HCT116 (cell line): ENCODE results near the gene ZBTB16. TPM values are rescaled to one million over a fixed set of nuclear protein-coding genes. Genes with fewer than 3 reads are reported as not detected.

Experiments
- ATAC-seq: fragments of 200-7000 bp; cut with Tn5 transposase; 2 replicates; pipeline ENCODE4 v1.9.1; 2020; ENCODE audit warnings: mild to moderate bottlenecking, moderate library complexity
- BruUV-seq: library from RNA; stranded (reverse); fragments of 400-500 nt; replicated peaks from 2 replicates; lab custom pipeline; 2021; lab: Mats Ljungman, UMichigan
- CTCF ChIA-PET: fragments of 300-600 bp; sonication (Branson Sonifier 250); formaldehyde crosslinking; loops from one replicate; lab custom pipeline; 2021; ENCODE audit warnings: antibody characterized with exemption; lab: Charles Lee
- POLR2A ChIA-PET: fragments of 300-600, 350-600 bp; sonication (Branson Sonifier 250); formaldehyde crosslinking; loops from one replicate; lab custom pipeline; 2021; ENCODE audit warnings: antibody characterized with exemption; lab: Charles Lee
- RAD21 ChIA-PET, 2 experiments: fragments of 300-600 bp; sonication (Branson Sonifier 250); formaldehyde crosslinking; loops; one replicate each; lab custom pipeline; 2023; ENCODE audit warnings: low total read pairs in 2 of 2; ENCODE audit not compliant: uncharacterized antibody in 2 of 2, unreplicated experiment in 2 of 2, low non-redundant PET in 1 of 2; lab: Charles Lee
- DNase-seq: peaks from one replicate; pipeline ENCODE4 v3.0.0-alpha.2; 2010; ENCODE audit warnings: low read depth, low spot score
- H2AFZ ChIP-seq: fragments of 200-600 bp; shearing (Covaris generic), sonication (generic); 2 replicates; pipeline ENCODE4 v1.6.1; 2017; ENCODE audit warnings: low read depth, mixed run types, mixed read lengths, antibody characterized with exemption, low read length; ENCODE audit not compliant: poor library complexity, severe bottlenecking
- H3K27ac ChIP-seq: 2 replicates; pipeline ENCODE4 v1.5.1; 2012; ENCODE audit warnings: low read depth, low read length
- H3K27me3 ChIP-seq: fragments of 200-600 bp; sonication (generic); 2 replicates; pipeline ENCODE4 v1.6.1; 2016; ENCODE audit warnings: mixed run types, low read length, mixed read lengths; ENCODE audit not compliant: insufficient read depth
- H3K36me3 ChIP-seq, 2 experiments: fragments of 200-500 bp in 1 of 2; fragments of 200-600 bp in 1 of 2; sonication (Bioruptor generic) in 1 of 2; sonication (generic) in 1 of 2; 2 replicates each; pipeline versions ENCODE4 v1.5.1 to v1.6.1; 2014 to 2016; ENCODE audit warnings: low read length in 2 of 2, inconsistent platforms in 1 of 2, mixed read lengths in 1 of 2, mixed run types in 1 of 2; ENCODE audit not compliant: insufficient read depth in 2 of 2, control insufficient read depth in 1 of 2
- H3K4me1 ChIP-seq, 2 experiments: fragments of 200-600 bp in 1 of 2; sonication (generic) in 1 of 2; 2 replicates each; pipeline versions ENCODE4 v1.5.1 to v1.6.1; 2012 to 2017; ENCODE audit warnings: low read length in 2 of 2, inconsistent platforms in 1 of 2, mild to moderate bottlenecking in 1 of 2, mixed read lengths in 1 of 2, mixed run types in 1 of 2, moderate library complexity in 1 of 2; ENCODE audit not compliant: insufficient read depth in 2 of 2, control insufficient read depth in 1 of 2
- H3K4me2 ChIP-seq: fragments of 200-600 bp; sonication (generic); 2 replicates; pipeline ENCODE4 v1.6.1; 2017; ENCODE audit warnings: mixed run types, low read length, mixed read lengths
- H3K4me3 ChIP-seq, 2 experiments: fragments of 200-600 bp in 1 of 2; sonication (generic) in 1 of 2; replicated peaks in 1 of 2; 2 replicates each; pipeline ENCODE4 v1.5.1; 2011 to 2016; ENCODE audit warnings: low read length in 2 of 2, control low read depth in 1 of 2, low read depth in 1 of 2, mild to moderate bottlenecking in 1 of 2, mixed read lengths in 1 of 2, mixed run types in 1 of 2
- H3K79me2 ChIP-seq: fragments of 200-600 bp; sonication (generic); 2 replicates; pipeline ENCODE4 v1.6.1; 2017; ENCODE audit warnings: mild to moderate bottlenecking, mixed run types, low read length, moderate library complexity, mixed read lengths; ENCODE audit not compliant: insufficient read depth
- H3K9ac ChIP-seq: fragments of 200-600 bp; sonication (generic); 2 replicates; pipeline ENCODE4 v1.6.1; 2016; ENCODE audit warnings: low read length, mixed read lengths
- H3K9me2 ChIP-seq: fragments of 200-600 bp; sonication (generic), shearing (Covaris generic); 2 replicates; pipeline ENCODE4 v1.6.1; 2017; ENCODE audit warnings: mixed run types, mild to moderate bottlenecking, moderate library complexity; ENCODE audit not compliant: insufficient read depth
- H3K9me3 ChIP-seq, 2 experiments: fragments of 200-500 bp in 1 of 2; fragments of 200-600 bp in 1 of 2; sonication (Bioruptor generic) in 1 of 2; sonication (generic) in 1 of 2; 2 replicates each; pipeline ENCODE4 v1.6.1; 2014 to 2017; ENCODE audit warnings: low read length in 2 of 2, mixed read lengths in 2 of 2, inconsistent platforms in 1 of 2, low read depth in 1 of 2, mild to moderate bottlenecking in 1 of 2, mixed run types in 1 of 2, moderate library complexity in 1 of 2; ENCODE audit not compliant: control insufficient read depth in 1 of 2, insufficient read depth in 1 of 2
- H4K20me1 ChIP-seq: fragments of 200-600 bp; sonication (generic), shearing (Covaris generic); 2 replicates; pipeline ENCODE4 v1.6.1; 2017; ENCODE audit warnings: mixed run types, mild to moderate bottlenecking, moderate library complexity; ENCODE audit not compliant: insufficient read depth
- CBX3 ChIP-seq: IDR thresholded peaks from 2 replicates; pipeline ENCODE4 v1.6.1; 2012; ENCODE audit warnings: low read depth
- FOSL1 ChIP-seq: IDR thresholded peaks from 2 replicates; pipeline ENCODE4 v1.6.1; 2012; ENCODE audit warnings: low read depth
- JUND ChIP-seq: IDR thresholded peaks from 2 replicates; pipeline ENCODE4 v1.6.1; 2012
- MAX ChIP-seq: IDR thresholded peaks from 2 replicates; pipeline ENCODE4 v1.6.1; 2012
- POLR2AphosphoS5 ChIP-seq: IDR thresholded peaks from 2 replicates; pipeline ENCODE4 v1.6.1; 2011; ENCODE audit warnings: mild to moderate bottlenecking, low read depth, low read length, moderate library complexity
- TCF7L2 ChIP-seq: IDR thresholded peaks from 2 replicates; pipeline ENCODE4 v1.7.0; 2011; ENCODE audit warnings: borderline replicate concordance, inconsistent platforms; ENCODE audit not compliant: insufficient read depth, insufficient read length; ENCODE audit errors: extremely low read depth
- YY1 ChIP-seq: IDR thresholded peaks from 2 replicates; pipeline ENCODE4 v1.6.1; 2011; ENCODE audit warnings: low read length, low read depth, moderate library complexity, mild to moderate bottlenecking; ENCODE audit not compliant: insufficient replicate concordance; ENCODE audit errors: extremely low read depth
- ZFX ChIP-seq: fragments of 450-650 bp; IDR thresholded peaks from 2 replicates; pipeline ENCODE4 v1.6.1; 2017
- ZNF274 ChIP-seq: fragments of 200-500 bp; sonication (Bioruptor generic); IDR thresholded peaks from 2 replicates; pipeline ENCODE4 v1.6.1; 2014; ENCODE audit warnings: mild to moderate bottlenecking, low read depth, low read length, inconsistent platforms
- intact Hi-C: fragments of 100-400 bp; cut with micrococcal nuclease; formaldehyde crosslinking; loops from 2 replicates; pipeline ENCODE4 v1.10.0; 2022
- total RNA-seq: library from RNA; stranded (reverse); gene quantifications from one replicate; pipeline ENCODE4 v1.2.1, GENCODE V29; 2021; ENCODE audit not compliant: unreplicated experiment
- TF ChIP-seq, protein P1 (sequence below): IDR thresholded peaks from 2 replicates; pipeline ENCODE4 v1.6.1; 2012
- TF ChIP-seq, protein P2 (sequence below): IDR thresholded peaks from 2 replicates; pipeline ENCODE4 v1.6.1; 2012; ENCODE audit warnings: low read depth
- TF ChIP-seq, protein P3 (sequence below), 3 experiments: fragments of 200-600 bp in 1 of 3; sonication (generic) in 1 of 3; IDR thresholded peaks in 2 of 3; conservative IDR thresholded peaks in 1 of 3; 2 replicates each; pipeline ENCODE4 v1.5.1; 2012 to 2017; ENCODE audit warnings: low read depth in 2 of 3, low read length in 2 of 3, antibody characterized with exemption in 1 of 3, borderline replicate concordance in 1 of 3, control low read depth in 1 of 3, mild to moderate bottlenecking in 1 of 3, mixed read lengths in 1 of 3, mixed run types in 1 of 3, moderate library complexity in 1 of 3; ENCODE audit not compliant: insufficient read depth in 1 of 3

ZBTB16 gene
- total RNA-seq, 1 experiment from 2014 or later, result 0.30 TPM

GRCh38 chr11:114138411-114138810 lies 78.9 kb downstream of the ZBTB16 start:
- Histone ChIP-seq H3K36me3 (no peaks in the 10 kb centered on the region), H3K79me2 (no peaks in the 10 kb centered on the region), H3K27me3 (peaks cover 64% of the 10 kb centered on the region), H3K9ac (no peak overlapping the region), H3K4me1 (no peaks in the 10 kb centered on the region), H2AFZ (no peak overlapping the region), H3K27ac (no peak overlapping the region), H3K4me2 (no peak overlapping the region), H3K4me3 (no peak overlapping the region), H3K9me3 (no peaks in the 10 kb centered on the region), H3K9me2 (no peaks in the 10 kb centered on the region), H4K20me1 (no peaks in the 10 kb centered on the region)
- DNase-seq (no peak), ATAC-seq (no peak)
- no peak for TF ChIP-seq ZNF274
- no peak for TF ChIP-seq MAX
- TF ChIP-seq CBX3, result no peak
- TF ChIP-seq FOSL1, result no peak
- ChIA-PET POLR2A (no interaction called here), RAD21 (no interaction called here), CTCF (no interaction called here)
- intact Hi-C loops, result no loop called here
- no TSS peak for BruUV-seq

GRCh38 chr11:114140826-114141225 lies 81.3 kb downstream of the ZBTB16 start:
- no peak for ATAC-seq
- Histone ChIP-seq H2AFZ (no peak overlapping the region), H3K4me3 (no peak overlapping the region), H3K9ac (no peak overlapping the region), H3K4me1 (no peaks in the 10 kb centered on the region), H3K9me3 (no peaks in the 10 kb centered on the region), H3K79me2 (no peaks in the 10 kb centered on the region), H3K27ac (no peak overlapping the region), H3K27me3 (peaks cover 70% of the 10 kb centered on the region), H3K4me2 (no peak overlapping the region), H3K36me3 (no peaks in the 10 kb centered on the region), H3K9me2 (no peaks in the 10 kb centered on the region), H4K20me1 (no peaks in the 10 kb centered on the region)
- ChIA-PET CTCF (no interaction called here), RAD21 (no interaction called here), POLR2A (no interaction called here)
- intact Hi-C loops, result no loop called here
- no peak for DNase-seq
- no TSS peak for BruUV-seq
- TF ChIP-seq TCF7L2 (no peak), JUND (no peak), POLR2AphosphoS5 (no peak), ZFX (no peak), CBX3 (no peak), ZNF274 (no peak), YY1 (no peak)
- TF ChIP-seq, protein P1, sequence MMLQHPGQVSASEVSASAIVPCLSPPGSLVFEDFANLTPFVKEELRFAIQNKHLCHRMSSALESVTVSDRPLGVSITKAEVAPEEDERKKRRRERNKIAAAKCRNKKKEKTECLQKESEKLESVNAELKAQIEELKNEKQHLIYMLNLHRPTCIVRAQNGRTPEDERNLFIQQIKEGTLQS, result no peak
- TF ChIP-seq, protein P2, sequence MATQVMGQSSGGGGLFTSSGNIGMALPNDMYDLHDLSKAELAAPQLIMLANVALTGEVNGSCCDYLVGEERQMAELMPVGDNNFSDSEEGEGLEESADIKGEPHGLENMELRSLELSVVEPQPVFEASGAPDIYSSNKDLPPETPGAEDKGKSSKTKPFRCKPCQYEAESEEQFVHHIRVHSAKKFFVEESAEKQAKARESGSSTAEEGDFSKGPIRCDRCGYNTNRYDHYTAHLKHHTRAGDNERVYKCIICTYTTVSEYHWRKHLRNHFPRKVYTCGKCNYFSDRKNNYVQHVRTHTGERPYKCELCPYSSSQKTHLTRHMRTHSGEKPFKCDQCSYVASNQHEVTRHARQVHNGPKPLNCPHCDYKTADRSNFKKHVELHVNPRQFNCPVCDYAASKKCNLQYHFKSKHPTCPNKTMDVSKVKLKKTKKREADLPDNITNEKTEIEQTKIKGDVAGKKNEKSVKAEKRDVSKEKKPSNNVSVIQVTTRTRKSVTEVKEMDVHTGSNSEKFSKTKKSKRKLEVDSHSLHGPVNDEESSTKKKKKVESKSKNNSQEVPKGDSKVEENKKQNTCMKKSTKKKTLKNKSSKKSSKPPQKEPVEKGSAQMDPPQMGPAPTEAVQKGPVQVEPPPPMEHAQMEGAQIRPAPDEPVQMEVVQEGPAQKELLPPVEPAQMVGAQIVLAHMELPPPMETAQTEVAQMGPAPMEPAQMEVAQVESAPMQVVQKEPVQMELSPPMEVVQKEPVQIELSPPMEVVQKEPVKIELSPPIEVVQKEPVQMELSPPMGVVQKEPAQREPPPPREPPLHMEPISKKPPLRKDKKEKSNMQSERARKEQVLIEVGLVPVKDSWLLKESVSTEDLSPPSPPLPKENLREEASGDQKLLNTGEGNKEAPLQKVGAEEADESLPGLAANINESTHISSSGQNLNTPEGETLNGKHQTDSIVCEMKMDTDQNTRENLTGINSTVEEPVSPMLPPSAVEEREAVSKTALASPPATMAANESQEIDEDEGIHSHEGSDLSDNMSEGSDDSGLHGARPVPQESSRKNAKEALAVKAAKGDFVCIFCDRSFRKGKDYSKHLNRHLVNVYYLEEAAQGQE, result no peak
- TF ChIP-seq, protein P3, sequence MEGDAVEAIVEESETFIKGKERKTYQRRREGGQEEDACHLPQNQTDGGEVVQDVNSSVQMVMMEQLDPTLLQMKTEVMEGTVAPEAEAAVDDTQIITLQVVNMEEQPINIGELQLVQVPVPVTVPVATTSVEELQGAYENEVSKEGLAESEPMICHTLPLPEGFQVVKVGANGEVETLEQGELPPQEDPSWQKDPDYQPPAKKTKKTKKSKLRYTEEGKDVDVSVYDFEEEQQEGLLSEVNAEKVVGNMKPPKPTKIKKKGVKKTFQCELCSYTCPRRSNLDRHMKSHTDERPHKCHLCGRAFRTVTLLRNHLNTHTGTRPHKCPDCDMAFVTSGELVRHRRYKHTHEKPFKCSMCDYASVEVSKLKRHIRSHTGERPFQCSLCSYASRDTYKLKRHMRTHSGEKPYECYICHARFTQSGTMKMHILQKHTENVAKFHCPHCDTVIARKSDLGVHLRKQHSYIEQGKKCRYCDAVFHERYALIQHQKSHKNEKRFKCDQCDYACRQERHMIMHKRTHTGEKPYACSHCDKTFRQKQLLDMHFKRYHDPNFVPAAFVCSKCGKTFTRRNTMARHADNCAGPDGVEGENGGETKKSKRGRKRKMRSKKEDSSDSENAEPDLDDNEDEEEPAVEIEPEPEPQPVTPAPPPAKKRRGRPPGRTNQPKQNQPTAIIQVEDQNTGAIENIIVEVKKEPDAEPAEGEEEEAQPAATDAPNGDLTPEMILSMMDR (IDR thresholded peaks at IDR 0.05 in 2 of 3, conservative IDR thresholded peaks at IDR 0.05 in 1 of 3; ENCODE audit: borderline replicate concordance in 1 of 3, insufficient read depth in 1 of 3, low read depth in 2 of 3, low read length in 2 of 3), result no peak
